Stomach (tissue), 9 donors: Measurements from ENCODE around the gene MARK1. TPM values are rescaled to one million over a fixed set of nuclear protein-coding genes. Genes with fewer than 3 reads are reported as not detected.

ENCODE experiments used
- DNase-seq, 2 donors: peaks; one replicate each; pipeline versions ENCODE4 v3.0.0 to v3.0.0-alpha.2; 2013 to 2019
- H3K27ac ChIP-seq, 5 donors: fragments of 200-600 bp in 4 of 5; sonication (generic) in 4 of 5; one replicate each; pipeline ENCODE4 v1.5.1; 2013 to 2019; ENCODE audit warnings: mild to moderate bottlenecking in 1 of 5, moderate library complexity in 1 of 5
- H3K27me3 ChIP-seq, 3 donors: fragments of 200-600 bp; sonication (generic); one replicate each; pipeline ENCODE4 v1.5.1; 2017 to 2019; ENCODE audit warnings: mixed run types in 1 of 3
- H3K36me3 ChIP-seq, 4 donors: fragments of 200-600 bp; sonication (generic); 1 replicate in 3 of 4; 2 replicates in 1 of 4; pipeline ENCODE4 v1.5.1; 2016 to 2019
- H3K4me1 ChIP-seq, 4 donors: fragments of 200-600 bp; sonication (generic); one replicate each; pipeline ENCODE4 v1.5.1; 2016 to 2019
- H3K4me3 ChIP-seq, 4 donors: fragments of 200-600 bp; sonication (generic) in 3 of 4; one replicate each; pipeline ENCODE4 v1.5.1; 2016 to 2019; ENCODE audit warnings: mild to moderate bottlenecking in 1 of 4
- H3K9me3 ChIP-seq, 4 donors: fragments of 200-600 bp; sonication (generic); one replicate each; pipeline ENCODE4 v1.5.1; 2016 to 2019
- CTCF ChIP-seq, 7 experiments: fragments of 450-650 bp in 4 of 7; fragments of 200-600 bp in 3 of 7; sonication (generic) in 3 of 7; IDR thresholded peaks; one replicate each; pipeline ENCODE4 v1.5.1; 2016 to 2019; ENCODE audit warnings: antibody characterized with exemption in 7 of 7, control low read depth in 2 of 7, mild to moderate bottlenecking in 1 of 7
- EP300 ChIP-seq: sonication (generic); formaldehyde crosslinking; IDR thresholded peaks from one replicate; pipeline ENCODE4 v1.6.1; 2017; ENCODE audit warnings: antibody characterized with exemption
- POLR2A ChIP-seq, 4 donors: fragments of 450-650 bp; IDR thresholded peaks; one replicate each; pipeline ENCODE4 v1.6.1; 2016; ENCODE audit warnings: antibody characterized with exemption in 4 of 4, control low read depth in 2 of 4, mild to moderate bottlenecking in 1 of 4, moderate library complexity in 1 of 4
- POLR2AphosphoS5 ChIP-seq, 3 donors: sonication (generic); formaldehyde crosslinking; IDR thresholded peaks; one replicate each; pipeline ENCODE4 v1.6.1; 2016; ENCODE audit warnings: antibody characterized with exemption in 3 of 3
- WGBS, 5 donors: extraction: QIAGEN DNeasy Blood & Tissue Kit in 3 of 5; methylation state at CpG; one replicate each; pipeline versions ENCODE4 v1.1.5 to v1.1.7; 2013 to 2018; 5-methylcytosine and 5-hydroxymethylcytosine counted together
- intact Hi-C: fragments of 100-400 bp; cut with DNase I; formaldehyde crosslinking; loops from one replicate; pipeline ENCODE4 v1.15.1; 2023; ENCODE audit warnings: low total_unique reads
- polyA plus RNA-seq, 3 donors: library from polyadenylated mRNA; stranded (reverse); fragments of 200-250 nt; gene quantifications; one replicate each; pipeline ENCODE4 v1.2.3, GENCODE V29; 2013
- total RNA-seq, 5 donors: library from RNA; depleted of rRNA; stranded (reverse); fragments of >200 nt; gene quantifications; one replicate each; pipeline versions ENCODE4 v1.1.0 to v1.2.3, GENCODE V29; 2014 to 2016
- donor health status: healthy with polysubstance abuse.
- donor health status: Bipolar disorder and iron deficiency.
- donor health status: healthy.

MARK1 gene
- total and polyA plus RNA-seq, 8 donors = 1.7 to 12.7 (median 3.2) TPM; not detected in 1

GRCh38 chr1:220573836-220574235 lies 45.9 kb downstream of the MARK1 start:
- no peaks in the 10 kb centered on the region for H3K36me3 ChIP-seq
- TF ChIP-seq POLR2A (IDR thresholded peaks at IDR 0.05) (no peak), EP300 (no peak), POLR2AphosphoS5 (IDR thresholded peaks at IDR 0.05) (no peak), CTCF (IDR thresholded peaks at IDR 0.05) (no peak)
- H3K4me1 ChIP-seq = no peaks in the 10 kb centered on the region
- H3K4me3 ChIP-seq = no peak overlapping the region
- no peak overlapping the region for H3K27ac ChIP-seq
- no peak for DNase-seq
- peaks cover 6 to 25% (median 18%) of the 10 kb centered on the region in 4 donors for H3K9me3 ChIP-seq
- no peaks in the 10 kb centered on the region for H3K27me3 ChIP-seq
- intact Hi-C loops = no loop called here

- H3K36me3 ChIP-seq = no peaks in the 10 kb centered on the region
- intact Hi-C loops = no loop called here
- no peak overlapping the region for H3K27ac ChIP-seq
- peaks cover 6 to 25% (median 18%) of the 10 kb centered on the region in 4 donors for H3K9me3 ChIP-seq
- DNase-seq = no peak
- no peak for TF ChIP-seq CTCF (IDR thresholded peaks at IDR 0.05)
- TF ChIP-seq POLR2A (IDR thresholded peaks at IDR 0.05) = no peak
- TF ChIP-seq EP300 = no peak
- TF ChIP-seq POLR2AphosphoS5 (IDR thresholded peaks at IDR 0.05) = no peak
- H3K27me3 ChIP-seq = no peaks in the 10 kb centered on the region
- H3K4me1 ChIP-seq = no peaks in the 10 kb centered on the region
- 89 to 92% (median 89%) methylated on average over 6 of the region's 6 CpGs for WGBS, 5 donors
- no peak overlapping the region for H3K4me3 ChIP-seq
These were observed 48.0 kb downstream of the MARK1 start for GRCh38 chr1:220575718-220576497.

DNA sequence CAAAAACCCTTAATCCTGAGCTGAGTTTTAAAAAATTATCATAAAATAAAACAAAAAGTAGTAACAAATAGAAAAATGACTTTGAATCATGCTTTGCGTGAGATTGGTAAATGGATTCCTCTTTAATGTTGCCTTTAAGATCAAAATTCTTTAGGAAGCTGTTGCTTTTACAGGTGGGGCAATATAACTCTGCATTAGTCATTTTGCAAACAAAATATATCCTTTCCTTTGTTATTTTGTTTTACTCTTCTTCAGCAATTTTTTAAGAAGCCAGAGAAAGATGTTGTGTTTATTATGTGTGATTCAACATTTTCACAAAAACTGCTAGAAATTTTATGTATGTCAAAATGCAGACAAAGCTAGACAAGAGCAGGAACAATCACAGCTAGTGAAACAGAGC lies 50.0 kb downstream of the MARK1 start:
- Histone ChIP-seq H3K36me3 (no peaks in the 10 kb centered on the region), H3K9me3 (peaks cover 6 to 23% (median 17%) of the 10 kb centered on the region in 4 donors), H3K4me1 (peaks cover 0 to 4% (median 0%) of the 10 kb centered on the region in 4 donors), H3K27me3 (no peaks in the 10 kb centered on the region), H3K27ac (no peak overlapping the region), H3K4me3 (no peak overlapping the region)
- no peak for DNase-seq
- 54 to 100% (median 93%) methylated on average over 1 of the region's 1 CpG for WGBS, 5 donors
- intact Hi-C loops = no loop called here
- no peak for TF ChIP-seq EP300
- TF ChIP-seq CTCF (IDR thresholded peaks at IDR 0.05) = no peak
- no peak for TF ChIP-seq POLR2A (IDR thresholded peaks at IDR 0.05)
- no peak for TF ChIP-seq POLR2AphosphoS5 (IDR thresholded peaks at IDR 0.05)

- 62 to 74% (median 66%) methylated on average over 6 of the region's 6 CpGs for WGBS, 5 donors
- Histone ChIP-seq H3K36me3 (no peaks in the 10 kb centered on the region), H3K9me3 (peaks cover 1 to 9% (median 4%) of the 10 kb centered on the region in 4 donors), H3K4me3 (no peak overlapping the region), H3K4me1 (peaks cover 0 to 4% (median 0%) of the 10 kb centered on the region in 4 donors), H3K27ac (no peak overlapping the region), H3K27me3 (no peaks in the 10 kb centered on the region)
- TF ChIP-seq POLR2A (IDR thresholded peaks at IDR 0.05) = no peak
- no peak for TF ChIP-seq CTCF (IDR thresholded peaks at IDR 0.05)
- TF ChIP-seq POLR2AphosphoS5 (IDR thresholded peaks at IDR 0.05) = no peak
- no peak for TF ChIP-seq EP300
- no peak for DNase-seq
- intact Hi-C loops = no loop called here
These were observed 51.4 kb downstream of the MARK1 start for GRCh38 chr1:220579317-220579716.
